ENCODE data around the gene HTR1D.

The HTR1D gene

DNA sequence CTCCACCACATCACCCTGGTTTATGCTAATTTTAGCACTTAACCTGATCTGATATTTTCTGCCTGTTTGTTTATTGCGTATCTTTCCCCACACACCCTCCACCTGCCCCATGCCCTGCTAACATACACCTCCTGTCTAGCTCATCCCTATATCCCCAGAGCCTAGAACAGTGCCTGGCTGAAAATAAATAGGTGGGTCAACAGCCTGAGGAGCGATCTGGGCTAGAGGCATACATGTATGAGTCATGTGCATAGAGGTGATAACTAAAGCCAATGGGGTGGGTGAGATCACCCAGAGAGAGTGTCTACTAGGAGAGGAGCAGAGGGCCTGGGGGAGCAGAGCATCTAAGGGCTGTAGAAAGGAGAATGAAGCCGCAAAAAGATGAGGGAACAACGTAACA is 2.7 kb downstream of the HTR1D start:
- H3K36me3 ChIP-seq (ENCODE audit: control insufficient read depth in 1 of 2, insufficient read depth in 2 of 2, low read depth in 1 of 2, low read length in 2 of 2) = no peaks in the 10 kb centered on the region
- no peak overlapping the region for H2AK5ac ChIP-seq (ENCODE audit: low read length, severe bottlenecking)
- no peak overlapping the region for H3K4me2 ChIP-seq (ENCODE audit: low read length, poor library complexity, severe bottlenecking)
- no peak overlapping the region for H3K4me3 ChIP-seq (ENCODE audit: insufficient read depth in 1 of 2, low read depth in 1 of 2, low read length in 2 of 2)
- no peak overlapping the region for H2BK120ac ChIP-seq (ENCODE audit: low read depth, low read length)
- H3K27me3 ChIP-seq (ENCODE audit: control insufficient read depth in 1 of 2, insufficient read depth in 1 of 2, low read length in 2 of 2) = peaks cover 21 to 91% of the 10 kb centered on the region in 2 experiments
- DNase-seq = no peak
- H3K4ac ChIP-seq (ENCODE audit: low read depth in 1 of 2, low read length in 2 of 2) = no peak overlapping the region
- H2AFZ ChIP-seq (ENCODE audit: low read depth, low read length) = no peak overlapping the region
- no peak overlapping the region for H2BK12ac ChIP-seq (ENCODE audit: low read length in 2 of 2)
- no peak overlapping the region for H4K8ac ChIP-seq (ENCODE audit: low read length)
- H3K27ac ChIP-seq (ENCODE audit: low read length, poor library complexity, severe bottlenecking) = no peak overlapping the region
- H3K18ac ChIP-seq (ENCODE audit: low read depth in 1 of 2, low read length in 2 of 2) = no peak overlapping the region
- WGBS = 90% methylated on average over 4 of the region's 4 CpGs
- H4K91ac ChIP-seq (ENCODE audit: low read length) = no peak overlapping the region
- no peak overlapping the region for H3K14ac ChIP-seq (ENCODE audit: low read length in 2 of 2)
- no peaks in the 10 kb centered on the region for H3K79me1 ChIP-seq (replicated peaks; ENCODE audit: low read length, poor library complexity, severe bottlenecking)
- no peaks in the 10 kb centered on the region for H3K9me3 ChIP-seq (ENCODE audit: control insufficient read depth, low read length)
- no peak overlapping the region for H3K9ac ChIP-seq (ENCODE audit: low read length)
- H3K4me1 ChIP-seq (ENCODE audit: control insufficient read depth, insufficient read depth, low read depth, low read length) = peaks cover 9% of the 10 kb centered on the region
- no peak overlapping the region for H2BK15ac ChIP-seq (ENCODE audit: low read depth, poor library complexity, severe bottlenecking)
- no peak overlapping the region for H3K23ac ChIP-seq (ENCODE audit: low read length in 2 of 2)
- no peak overlapping the region for H2BK5ac ChIP-seq (ENCODE audit: low read depth, low read length, poor library complexity, severe bottlenecking)

- Histone ChIP-seq H4K91ac (ENCODE audit: low read length) (no peak overlapping the region), H3K36me3 (ENCODE audit: control insufficient read depth in 1 of 2, insufficient read depth in 2 of 2, low read depth in 1 of 2, low read length in 2 of 2) (no peaks in the 10 kb centered on the region), H2BK120ac (ENCODE audit: low read depth, low read length) (no peak overlapping the region), H4K8ac (ENCODE audit: low read length) (no peak overlapping the region), H3K18ac (ENCODE audit: low read depth in 1 of 2, low read length in 2 of 2) (no peak overlapping the region), H2BK5ac (ENCODE audit: low read depth, low read length, poor library complexity, severe bottlenecking) (no peak overlapping the region), H2BK15ac (ENCODE audit: low read depth, poor library complexity, severe bottlenecking) (no peak overlapping the region), H3K9me3 (ENCODE audit: control insufficient read depth, low read length) (no peaks in the 10 kb centered on the region), H3K4ac (ENCODE audit: low read depth in 1 of 2, low read length in 2 of 2) (no peak overlapping the region), H3K79me1 (replicated peaks; ENCODE audit: low read length, poor library complexity, severe bottlenecking) (no peaks in the 10 kb centered on the region), H3K4me3 (ENCODE audit: insufficient read depth in 1 of 2, low read depth in 1 of 2, low read length in 2 of 2) (no peak overlapping the region), H3K14ac (ENCODE audit: low read length in 2 of 2) (no peak overlapping the region), H3K27ac (ENCODE audit: low read length, poor library complexity, severe bottlenecking) (no peak overlapping the region), H2AFZ (ENCODE audit: low read depth, low read length) (no peak overlapping the region), H2AK5ac (ENCODE audit: low read length, severe bottlenecking) (no peak overlapping the region), H3K4me1 (ENCODE audit: control insufficient read depth, insufficient read depth, low read depth, low read length) (peaks cover 2% of the 10 kb centered on the region), H3K9ac (ENCODE audit: low read length) (no peak overlapping the region), H3K23ac (ENCODE audit: low read length in 2 of 2) (no peak overlapping the region), H3K27me3 (ENCODE audit: control insufficient read depth in 1 of 2, insufficient read depth in 1 of 2, low read length in 2 of 2) (peaks cover 11 to 72% of the 10 kb centered on the region in 2 experiments), H3K4me2 (ENCODE audit: low read length, poor library complexity, severe bottlenecking) (no peak overlapping the region), H2BK12ac (ENCODE audit: low read length in 2 of 2) (no peak overlapping the region)
- DNase-seq = no peak
- WGBS = 80% methylated on average over 4 of the region's 4 CpGs
Observed at GRCh38 chr1:23211955-23212354, 5.3 kb downstream of the HTR1D start.

DNA sequence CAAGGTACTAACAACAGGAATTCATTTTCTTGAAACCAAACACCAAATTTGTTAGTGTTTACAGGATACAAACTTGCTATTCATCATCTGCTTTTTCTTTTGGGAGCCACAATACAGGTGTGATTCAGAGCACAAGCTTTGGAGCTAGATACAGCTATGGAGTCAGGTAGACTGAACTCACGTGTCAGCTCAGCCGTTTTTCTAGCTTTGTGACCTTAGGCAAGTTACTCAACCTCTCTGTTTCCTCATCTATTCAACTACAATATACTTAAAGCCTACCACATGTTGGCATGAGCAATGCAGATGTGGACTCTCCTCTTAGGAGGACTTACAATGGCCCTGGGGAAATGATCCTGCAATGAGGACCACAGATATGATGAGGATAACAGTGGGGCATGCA is 6.3 kb downstream of the HTR1D start:
- no peak overlapping the region for H3K4me3 ChIP-seq (ENCODE audit: insufficient read depth in 1 of 2, low read depth in 1 of 2, low read length in 2 of 2)
- no peak overlapping the region for H3K4ac ChIP-seq (ENCODE audit: low read depth in 1 of 2, low read length in 2 of 2)
- H3K36me3 ChIP-seq (ENCODE audit: control insufficient read depth in 1 of 2, insufficient read depth in 2 of 2, low read depth in 1 of 2, low read length in 2 of 2) = no peaks in the 10 kb centered on the region
- H2AK5ac ChIP-seq (ENCODE audit: low read length, severe bottlenecking) = no peak overlapping the region
- H2BK15ac ChIP-seq (ENCODE audit: low read depth, poor library complexity, severe bottlenecking) = no peak overlapping the region
- no peaks in the 10 kb centered on the region for H3K9me3 ChIP-seq (ENCODE audit: control insufficient read depth, low read length)
- H3K14ac ChIP-seq (ENCODE audit: low read length in 2 of 2) = no peak overlapping the region
- no peaks in the 10 kb centered on the region for H3K79me1 ChIP-seq (replicated peaks; ENCODE audit: low read length, poor library complexity, severe bottlenecking)
- peaks cover 5 to 66% of the 10 kb centered on the region in 2 experiments for H3K27me3 ChIP-seq (ENCODE audit: control insufficient read depth in 1 of 2, insufficient read depth in 1 of 2, low read length in 2 of 2)
- no peak overlapping the region for H4K8ac ChIP-seq (ENCODE audit: low read length)
- no peak for DNase-seq
- H2BK5ac ChIP-seq (ENCODE audit: low read depth, low read length, poor library complexity, severe bottlenecking) = no peak overlapping the region
- H3K23ac ChIP-seq (ENCODE audit: low read length in 2 of 2) = no peak overlapping the region
- WGBS = 65% methylated on average over 2 of the region's 2 CpGs
- no peak overlapping the region for H4K91ac ChIP-seq (ENCODE audit: low read length)
- H2AFZ ChIP-seq (ENCODE audit: low read depth, low read length) = no peak overlapping the region
- no peak overlapping the region for H2BK120ac ChIP-seq (ENCODE audit: low read depth, low read length)
- H2BK12ac ChIP-seq (ENCODE audit: low read length in 2 of 2) = no peak overlapping the region
- no peak overlapping the region for H3K4me2 ChIP-seq (ENCODE audit: low read length, poor library complexity, severe bottlenecking)
- no peaks in the 10 kb centered on the region for H3K4me1 ChIP-seq (ENCODE audit: control insufficient read depth, insufficient read depth, low read depth, low read length)
- no peak overlapping the region for H3K18ac ChIP-seq (ENCODE audit: low read depth in 1 of 2, low read length in 2 of 2)
- H3K27ac ChIP-seq (ENCODE audit: low read length, poor library complexity, severe bottlenecking) = no peak overlapping the region
- H3K9ac ChIP-seq (ENCODE audit: low read length) = no peak overlapping the region

DNA sequence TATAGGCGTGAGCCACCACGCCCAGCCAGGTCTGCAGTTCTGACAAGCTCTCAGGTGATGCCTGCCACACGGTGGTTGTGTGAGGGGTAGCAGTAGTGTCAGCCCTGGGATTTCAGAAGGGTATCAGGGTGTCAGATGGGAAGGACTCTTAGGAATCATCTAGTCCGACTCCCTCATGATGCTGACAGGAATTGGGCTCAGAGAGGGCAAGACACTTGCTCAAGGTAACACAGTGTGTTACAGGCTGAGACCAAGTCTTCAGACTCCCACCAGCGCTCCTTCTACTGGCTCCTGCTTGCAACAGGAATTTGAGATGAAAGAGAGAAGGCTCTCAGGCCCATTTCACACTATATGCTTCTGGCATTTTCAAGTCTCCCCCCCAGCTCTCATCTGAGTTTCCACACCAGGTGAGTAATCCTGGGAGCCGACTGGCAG is 6.9 kb downstream of the HTR1D start:
- H3K27me3 ChIP-seq (ENCODE audit: control insufficient read depth in 1 of 2, insufficient read depth in 1 of 2, low read length in 2 of 2) = peaks cover 0 to 65% of the 10 kb centered on the region in 2 experiments
- H2AK5ac ChIP-seq (ENCODE audit: low read length, severe bottlenecking) = no peak overlapping the region
- H3K79me1 ChIP-seq (replicated peaks; ENCODE audit: low read length, poor library complexity, severe bottlenecking) = no peaks in the 10 kb centered on the region
- H3K4me1 ChIP-seq (ENCODE audit: control insufficient read depth, insufficient read depth, low read depth, low read length) = no peaks in the 10 kb centered on the region
- H2BK15ac ChIP-seq (ENCODE audit: low read depth, poor library complexity, severe bottlenecking) = no peak overlapping the region
- H3K4me2 ChIP-seq (ENCODE audit: low read length, poor library complexity, severe bottlenecking) = no peak overlapping the region
- H2AFZ ChIP-seq (ENCODE audit: low read depth, low read length) = no peak overlapping the region
- no peaks in the 10 kb centered on the region for H3K9me3 ChIP-seq (ENCODE audit: control insufficient read depth, low read length)
- no peak overlapping the region for H3K9ac ChIP-seq (ENCODE audit: low read length)
- no peaks in the 10 kb centered on the region for H3K36me3 ChIP-seq (ENCODE audit: control insufficient read depth in 1 of 2, insufficient read depth in 2 of 2, low read depth in 1 of 2, low read length in 2 of 2)
- H4K91ac ChIP-seq (ENCODE audit: low read length) = no peak overlapping the region
- H2BK120ac ChIP-seq (ENCODE audit: low read depth, low read length) = no peak overlapping the region
- no peak overlapping the region for H2BK12ac ChIP-seq (ENCODE audit: low read length in 2 of 2)
- H3K27ac ChIP-seq (ENCODE audit: low read length, poor library complexity, severe bottlenecking) = no peak overlapping the region
- no peak overlapping the region for H3K14ac ChIP-seq (ENCODE audit: low read length in 2 of 2)
- no peak overlapping the region for H3K23ac ChIP-seq (ENCODE audit: low read length in 2 of 2)
- DNase-seq = no peak
- no peak overlapping the region for H2BK5ac ChIP-seq (ENCODE audit: low read depth, low read length, poor library complexity, severe bottlenecking)
- no peak overlapping the region for H3K4me3 ChIP-seq (ENCODE audit: insufficient read depth in 1 of 2, low read depth in 1 of 2, low read length in 2 of 2)
- no peak overlapping the region for H3K18ac ChIP-seq (ENCODE audit: low read depth in 1 of 2, low read length in 2 of 2)
- no peak overlapping the region for H4K8ac ChIP-seq (ENCODE audit: low read length)
- 56% methylated on average over 5 of the region's 6 CpGs for WGBS
- H3K4ac ChIP-seq (ENCODE audit: low read depth in 1 of 2, low read length in 2 of 2) = no peak overlapping the region
